Measurements from ENCODE around the gene HES2. TPM values are rescaled to one million over a fixed set of nuclear protein-coding genes. Genes with fewer than 3 reads are reported as not detected.

The HES2 gene
- total RNA-seq, 1 donor from 2014 or later = 5.9 TPM

DNA sequence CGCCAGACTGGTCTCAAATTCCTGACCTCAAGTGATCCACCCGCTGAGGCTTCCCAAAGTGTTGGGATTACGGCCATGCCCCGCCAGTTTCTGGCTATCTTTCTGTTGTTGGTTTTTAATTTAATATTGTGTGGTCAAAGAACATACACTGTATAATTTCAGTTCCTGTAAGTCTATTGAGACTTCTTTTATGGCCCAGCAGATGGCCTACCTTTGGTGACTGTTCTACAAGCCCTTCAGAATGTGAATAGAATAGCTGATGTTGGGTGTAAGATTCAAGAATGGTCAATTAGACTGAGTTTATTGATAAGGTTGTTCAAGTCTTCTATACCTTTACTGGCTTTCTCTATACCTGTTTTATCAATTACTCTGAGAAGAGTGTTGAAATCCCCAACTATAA, 10.7 kb downstream of the HES2 start:
- no peak overlapping the region for H3K27ac Mint-ChIP-seq
- no peaks in the 10 kb centered on the region for H3K36me3 Mint-ChIP-seq
- no peak overlapping the region for H3K4me3 Mint-ChIP-seq
- no peaks in the 10 kb centered on the region for H3K9me3 Mint-ChIP-seq
- H3K27me3 Mint-ChIP-seq = peaks cover 49% of the 10 kb centered on the region
- DNase-seq (ENCODE audit: extremely low spot score, unreplicated experiment) = no peak
- TF ChIP-seq, protein P1, sequence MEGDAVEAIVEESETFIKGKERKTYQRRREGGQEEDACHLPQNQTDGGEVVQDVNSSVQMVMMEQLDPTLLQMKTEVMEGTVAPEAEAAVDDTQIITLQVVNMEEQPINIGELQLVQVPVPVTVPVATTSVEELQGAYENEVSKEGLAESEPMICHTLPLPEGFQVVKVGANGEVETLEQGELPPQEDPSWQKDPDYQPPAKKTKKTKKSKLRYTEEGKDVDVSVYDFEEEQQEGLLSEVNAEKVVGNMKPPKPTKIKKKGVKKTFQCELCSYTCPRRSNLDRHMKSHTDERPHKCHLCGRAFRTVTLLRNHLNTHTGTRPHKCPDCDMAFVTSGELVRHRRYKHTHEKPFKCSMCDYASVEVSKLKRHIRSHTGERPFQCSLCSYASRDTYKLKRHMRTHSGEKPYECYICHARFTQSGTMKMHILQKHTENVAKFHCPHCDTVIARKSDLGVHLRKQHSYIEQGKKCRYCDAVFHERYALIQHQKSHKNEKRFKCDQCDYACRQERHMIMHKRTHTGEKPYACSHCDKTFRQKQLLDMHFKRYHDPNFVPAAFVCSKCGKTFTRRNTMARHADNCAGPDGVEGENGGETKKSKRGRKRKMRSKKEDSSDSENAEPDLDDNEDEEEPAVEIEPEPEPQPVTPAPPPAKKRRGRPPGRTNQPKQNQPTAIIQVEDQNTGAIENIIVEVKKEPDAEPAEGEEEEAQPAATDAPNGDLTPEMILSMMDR (conservative IDR thresholded peaks at IDR 0.05) = no peak
- H3K4me1 Mint-ChIP-seq (ENCODE audit: unreplicated experiment) = peaks cover 3% of the 10 kb centered on the region

DNA sequence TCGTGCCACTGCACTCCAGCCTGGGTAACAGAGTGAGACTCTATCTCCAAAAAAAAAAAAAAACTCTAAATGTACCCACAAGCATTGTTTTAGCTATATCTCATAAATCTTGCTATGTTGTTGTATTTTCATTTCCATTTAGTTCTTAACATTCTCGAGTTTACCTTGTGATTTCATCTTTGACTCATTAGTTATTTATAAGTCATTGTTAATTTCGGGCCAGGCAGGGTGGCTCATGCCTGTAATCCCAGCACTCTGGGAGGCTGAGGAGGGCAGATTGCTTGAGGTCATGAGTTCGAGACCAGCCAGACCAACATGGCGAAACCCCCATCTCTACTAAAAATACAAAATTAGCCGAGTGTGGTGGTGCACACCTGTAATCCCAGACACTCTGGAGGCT, 11.7 kb downstream of the HES2 start:
- H3K27me3 Mint-ChIP-seq = peaks cover 48% of the 10 kb centered on the region
- no peaks in the 10 kb centered on the region for H3K9me3 Mint-ChIP-seq

DNA sequence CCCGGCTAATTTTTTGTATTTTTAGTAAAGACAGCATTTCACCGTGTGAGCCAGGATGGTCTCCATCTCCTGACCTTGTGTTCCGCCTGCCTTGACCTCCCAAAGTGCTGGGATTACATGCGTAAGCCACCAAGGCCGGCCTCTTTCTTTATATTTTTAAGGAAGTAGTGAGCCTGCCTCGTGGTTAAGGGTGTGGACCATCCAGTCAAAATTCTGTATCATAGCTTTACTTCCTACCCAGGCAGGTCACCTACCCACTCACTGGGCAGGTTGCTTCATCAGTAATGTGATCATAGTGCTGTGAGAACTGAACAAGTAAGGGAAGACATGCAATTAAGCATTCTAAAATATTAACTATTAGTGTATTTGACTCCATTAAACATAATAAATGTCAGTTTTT, 18.0 kb downstream of the HES2 start:
- Mint-ChIP-seq H3K27me3 (peaks cover 48% of the 10 kb centered on the region), H3K4me3 (no peak overlapping the region), H3K9me3 (no peaks in the 10 kb centered on the region), H3K36me3 (no peaks in the 10 kb centered on the region), H3K4me1 (ENCODE audit: unreplicated experiment) (no peaks in the 10 kb centered on the region), H3K27ac (peak overlapping the region; percentile 29)
- TF ChIP-seq, protein P1 (conservative IDR thresholded peaks at IDR 0.05) = no peak
- DNase-seq (ENCODE audit: extremely low spot score, unreplicated experiment) = no peak

More for the DNA sequence above, 11.7 kb downstream of the HES2 start:
- H3K4me1 Mint-ChIP-seq (ENCODE audit: unreplicated experiment) = peaks cover 3% of the 10 kb centered on the region
- no peak overlapping the region for H3K27ac Mint-ChIP-seq
- no peak for DNase-seq (ENCODE audit: extremely low spot score, unreplicated experiment)
- no peaks in the 10 kb centered on the region for H3K36me3 Mint-ChIP-seq
- TF ChIP-seq, protein P1 (conservative IDR thresholded peaks at IDR 0.05) = no peak
- H3K4me3 Mint-ChIP-seq = no peak overlapping the region

DNA sequence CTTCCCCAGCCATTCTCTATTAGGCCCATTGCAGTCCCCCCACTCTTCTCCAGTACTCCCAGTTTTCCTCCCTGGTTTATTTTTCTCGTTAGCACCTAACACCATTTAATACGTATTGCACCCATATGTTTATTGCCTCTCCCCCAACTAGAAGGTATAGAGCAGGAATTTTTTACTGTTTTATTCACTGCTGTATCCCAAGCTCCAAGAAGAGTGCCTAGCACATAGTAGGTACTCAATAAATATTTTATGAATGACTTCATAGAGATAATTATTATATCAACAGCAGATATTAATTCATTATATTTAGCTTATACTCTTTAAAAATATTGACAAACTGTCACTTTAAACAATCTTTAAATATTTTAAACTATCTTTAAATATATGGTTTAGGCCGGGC, 20.4 kb downstream of the HES2 start:
- no peak overlapping the region for H3K27ac Mint-ChIP-seq
- peaks cover under 1% of the 10 kb centered on the region for H3K4me1 Mint-ChIP-seq (ENCODE audit: unreplicated experiment)
- H3K4me3 Mint-ChIP-seq = no peak overlapping the region
- H3K36me3 Mint-ChIP-seq = no peaks in the 10 kb centered on the region
- H3K9me3 Mint-ChIP-seq = no peaks in the 10 kb centered on the region
- DNase-seq (ENCODE audit: extremely low spot score, unreplicated experiment) = no peak
- H3K27me3 Mint-ChIP-seq = peaks cover 34% of the 10 kb centered on the region
- TF ChIP-seq, protein P1 (conservative IDR thresholded peaks at IDR 0.05) = no peak

DNA sequence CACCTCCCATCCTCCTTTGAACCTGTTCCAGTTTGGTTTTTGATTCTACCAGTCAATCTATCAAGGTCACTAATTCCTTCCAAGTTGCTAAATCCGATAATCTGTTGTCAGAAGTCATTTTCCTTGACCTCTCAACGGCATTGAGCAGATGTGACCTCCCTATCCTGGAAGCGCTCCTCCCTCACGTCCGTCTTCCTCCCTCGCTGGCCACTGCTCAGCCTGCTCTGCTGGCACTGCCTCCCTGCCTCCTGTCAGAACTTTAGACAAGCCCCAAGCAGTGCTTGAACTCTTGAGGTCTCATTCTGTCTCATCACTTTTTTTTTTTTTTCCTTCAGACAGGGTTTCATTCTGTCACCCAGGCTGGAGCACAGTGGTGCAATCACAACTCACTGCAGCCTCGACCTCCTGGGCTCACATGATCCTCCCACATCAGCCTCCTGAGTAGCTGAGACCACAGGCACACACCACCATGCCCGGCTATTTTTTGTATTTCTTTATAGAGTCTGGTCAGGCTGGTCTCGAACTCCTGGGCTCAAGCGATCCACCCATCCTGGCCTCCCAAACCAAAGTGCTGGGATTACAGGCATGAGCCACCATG, 21.8 kb downstream of the HES2 start:
- TF ChIP-seq, protein P1 (conservative IDR thresholded peaks at IDR 0.05) = no peak
- Mint-ChIP-seq H3K36me3 (no peaks in the 10 kb centered on the region), H3K4me1 (ENCODE audit: unreplicated experiment) (peaks cover 6% of the 10 kb centered on the region), H3K27me3 (peaks cover 27% of the 10 kb centered on the region), H3K27ac (peak overlapping the region; percentile 18), H3K9me3 (no peaks in the 10 kb centered on the region), H3K4me3 (no peak overlapping the region)
- no peak for DNase-seq (ENCODE audit: extremely low spot score, unreplicated experiment)

All from type B pancreatic cell (in vitro differentiated cells).